ENCODE results near the gene ZP1. TPM values are rescaled to one million over a fixed set of nuclear protein-coding genes. Genes with fewer than 3 reads are reported as not detected.

Gene ZP1
- total RNA-seq, 1 experiment from 2014 or later = not detected

- DNase-seq (ENCODE audit: unreplicated experiment) = no peak
- Mint-ChIP-seq H3K4me3 (ENCODE audit: unreplicated experiment) (peak overlapping the region; percentile 0), H3K4me1 (ENCODE audit: insufficient read depth, unreplicated experiment) (peaks cover 23% of the 10 kb centered on the region), H3K27ac (ENCODE audit: low read depth, unreplicated experiment) (no peak overlapping the region), H3K9me3 (ENCODE audit: unreplicated experiment) (no peaks in the 10 kb centered on the region), H3K36me3 (ENCODE audit: insufficient read depth, unreplicated experiment) (peaks cover 12% of the 10 kb centered on the region), H3K27me3 (ENCODE audit: insufficient read depth, unreplicated experiment) (no peaks in the 10 kb centered on the region)
- TF ChIP-seq CTCF (IDR thresholded peaks at IDR 0.05; ENCODE audit: unreplicated experiment) = no peak
- CTCF ChIA-PET = interaction anchor here (0.6 to 2.4 kb wide), 4 partner anchors 86 to 510 kb away, joined by 3 to 13 read pairs (median 4); no protein-coding TSS in a partner anchor
- POLR2A ChIA-PET = interaction anchor here (0.6 to 4.7 kb wide), 9 partner anchors 9 to 1749 kb away, joined by 3 to 69 read pairs (median 4); partner anchors contain the start of genes PRPF19 and VPS37C
- intact Hi-C loops (cut with micrococcal nuclease) = loop anchor here (10.0 kb wide), 1 partner anchor 248 kb away; the partner anchor contains the start of gene VPS37C
- BruUV-seq (replicated peaks) = no TSS peak
Observed at GRCh38 chr11:60916669-60917206, 49.4 kb downstream of the ZP1 start.

DNA sequence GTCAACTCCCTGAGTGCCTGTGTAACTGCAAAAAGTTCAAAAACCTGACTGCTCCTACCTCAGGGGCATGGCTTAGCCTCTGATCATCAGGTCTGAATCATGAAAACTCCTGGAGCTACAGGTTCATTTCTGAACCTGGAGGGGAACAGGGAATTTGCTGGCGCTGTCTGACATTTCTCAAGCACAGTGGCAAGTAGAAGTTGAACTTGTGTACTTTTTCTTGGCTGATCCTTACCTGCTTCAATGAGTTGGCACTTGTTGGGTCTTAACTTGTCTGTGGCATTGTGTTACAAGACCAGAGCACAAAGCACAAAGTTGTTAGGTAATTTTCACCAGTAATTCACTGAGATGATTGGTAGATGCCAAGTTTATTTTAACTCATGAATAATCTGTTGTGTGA, 49.9 kb downstream of the ZP1 start:
- peaks cover 15% of the 10 kb centered on the region for H3K36me3 Mint-ChIP-seq (ENCODE audit: insufficient read depth, unreplicated experiment)
- H3K4me1 Mint-ChIP-seq (ENCODE audit: insufficient read depth, unreplicated experiment) = peaks cover 23% of the 10 kb centered on the region
- H3K27me3 Mint-ChIP-seq (ENCODE audit: insufficient read depth, unreplicated experiment) = no peaks in the 10 kb centered on the region
- peak; percentile 72 for DNase-seq (ENCODE audit: unreplicated experiment)
- intact Hi-C loops (cut with micrococcal nuclease) = loop anchor here (10.0 kb wide), 1 partner anchor 248 kb away; the partner anchor contains the start of gene VPS37C
- no peak overlapping the region for H3K27ac Mint-ChIP-seq (ENCODE audit: low read depth, unreplicated experiment)
- no peaks in the 10 kb centered on the region for H3K9me3 Mint-ChIP-seq (ENCODE audit: unreplicated experiment)
- H3K4me3 Mint-ChIP-seq (ENCODE audit: unreplicated experiment) = peak overlapping the region; percentile 0
- BruUV-seq (replicated peaks) = no TSS peak
- CTCF ChIA-PET = interaction anchor here (0.6 to 2.0 kb wide), 4 partner anchors 10 to 270 kb away, joined by 3 to 8 read pairs (median 4); no protein-coding TSS in a partner anchor
- no peak for TF ChIP-seq CTCF (IDR thresholded peaks at IDR 0.05; ENCODE audit: unreplicated experiment)
- POLR2A ChIA-PET = interaction anchor here (0.6 to 4.7 kb wide), 6 partner anchors 9 to 1749 kb away, joined by 3 to 43 read pairs (median 6); partner anchors contain the start of gene VPS37C

DNA sequence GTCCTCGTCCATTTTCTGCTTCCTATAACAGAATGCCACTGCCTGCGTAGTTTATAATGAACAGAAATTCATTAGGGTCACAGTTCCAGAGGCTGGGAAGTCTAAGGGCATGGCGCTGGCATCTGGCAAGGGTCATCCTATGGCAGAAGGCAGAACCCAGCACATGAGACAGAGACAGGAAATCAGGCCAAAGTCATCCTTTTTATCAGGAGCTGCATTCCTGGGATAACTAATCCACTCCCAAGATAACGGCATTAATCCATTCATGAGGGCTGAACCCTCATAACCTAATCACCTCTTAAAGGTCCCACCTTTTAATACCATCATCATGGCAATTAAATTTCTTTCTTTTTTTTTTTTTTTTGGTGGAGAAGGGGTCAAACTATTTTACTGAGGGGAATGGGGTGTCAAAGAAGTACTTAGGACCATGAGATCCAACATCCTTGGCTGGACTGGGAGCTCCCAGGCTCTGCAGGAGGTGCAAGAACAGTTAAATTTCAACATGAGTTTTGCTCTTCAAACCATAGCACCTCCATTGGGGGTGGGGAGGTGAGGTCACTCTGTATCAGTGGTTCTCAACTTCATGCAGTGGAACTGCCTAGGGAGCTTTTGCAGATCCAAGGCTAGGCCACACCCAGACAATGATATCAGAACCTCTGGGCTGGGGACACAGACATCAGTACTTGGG, 51.1 kb downstream of the ZP1 start:
- POLR2A ChIA-PET = interaction anchor here (0.6 to 1.8 kb wide), 5 partner anchors 8 to 139 kb away, joined by 3 to 9 read pairs (median 4); no protein-coding TSS in a partner anchor
- intact Hi-C loops (cut with micrococcal nuclease) = loop anchor here (10.0 kb wide), 1 partner anchor 246 kb away; the partner anchor contains the start of gene VPS37C
- Mint-ChIP-seq H3K36me3 (ENCODE audit: insufficient read depth, unreplicated experiment) (peaks cover 20% of the 10 kb centered on the region), H3K9me3 (ENCODE audit: unreplicated experiment) (no peaks in the 10 kb centered on the region), H3K27ac (ENCODE audit: low read depth, unreplicated experiment) (no peak overlapping the region), H3K4me1 (ENCODE audit: insufficient read depth, unreplicated experiment) (peaks cover 22% of the 10 kb centered on the region), H3K27me3 (ENCODE audit: insufficient read depth, unreplicated experiment) (no peaks in the 10 kb centered on the region), H3K4me3 (ENCODE audit: unreplicated experiment) (no peak overlapping the region)
- CTCF ChIA-PET = interaction anchor here (0.8 to 2.0 kb wide), 6 partner anchors 9 to 269 kb away, joined by 3 to 8 read pairs (median 4); no protein-coding TSS in a partner anchor
- TF ChIP-seq CTCF (IDR thresholded peaks at IDR 0.05; ENCODE audit: unreplicated experiment) = no peak
- BruUV-seq (replicated peaks) = no TSS peak
- no peak for DNase-seq (ENCODE audit: unreplicated experiment)

DNA sequence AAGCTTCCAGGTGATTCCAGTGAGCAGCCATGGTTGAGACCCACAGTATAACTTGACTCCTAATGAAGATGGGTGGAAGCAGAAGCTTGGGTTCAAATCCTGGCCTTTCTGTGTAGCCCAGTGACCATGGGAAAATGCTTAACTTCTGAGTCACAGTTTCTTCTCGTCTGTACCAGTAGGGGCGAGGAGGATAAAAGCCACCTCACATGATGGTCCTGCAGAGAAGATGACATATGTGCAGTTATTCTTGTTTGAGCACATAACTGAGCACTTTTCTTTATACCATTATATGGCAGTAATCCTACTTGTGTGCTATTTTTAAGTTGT, 51.6 kb downstream of the ZP1 start:
- no peak overlapping the region for H3K27ac Mint-ChIP-seq (ENCODE audit: low read depth, unreplicated experiment)

More for the DNA sequence above, 51.6 kb downstream of the ZP1 start:
- Mint-ChIP-seq H3K9me3 (ENCODE audit: unreplicated experiment) (no peaks in the 10 kb centered on the region), H3K4me3 (ENCODE audit: unreplicated experiment) (no peak overlapping the region), H3K4me1 (ENCODE audit: insufficient read depth, unreplicated experiment) (peaks cover 17% of the 10 kb centered on the region), H3K27me3 (ENCODE audit: insufficient read depth, unreplicated experiment) (no peaks in the 10 kb centered on the region), H3K36me3 (ENCODE audit: insufficient read depth, unreplicated experiment) (peaks cover 20% of the 10 kb centered on the region)
- ChIA-PET POLR2A (interaction anchor here (0.6 to 1.1 kb wide), 2 partner anchors 14 to 1937 kb away, joined by 3 to 4 read pairs; no protein-coding TSS in a partner anchor), CTCF (interaction anchor here (0.8 to 2.0 kb wide), 7 partner anchors 8 to 268 kb away, joined by 3 to 8 read pairs (median 4); no protein-coding TSS in a partner anchor)
- DNase-seq (ENCODE audit: unreplicated experiment) = no peak
- TF ChIP-seq CTCF (IDR thresholded peaks at IDR 0.05; ENCODE audit: unreplicated experiment) = no peak
- intact Hi-C loops (cut with micrococcal nuclease) = loop anchor here (10.0 kb wide), 1 partner anchor 246 kb away; the partner anchor contains the start of gene VPS37C
- no TSS peak for BruUV-seq (replicated peaks)
